GM23248 (cell line): Measurements from ENCODE around the gene ABCA12. TPM values are rescaled to one million over a fixed set of nuclear protein-coding genes. Genes with fewer than 3 reads are reported as not detected.

Experiments used
- DNase-seq: peaks from one replicate; pipeline ENCODE4 v3.0.0-alpha.2; 2015
- H2AFZ ChIP-seq: fragments of 200-600 bp; sonication (generic); 2 replicates; pipeline ENCODE4 v1.6.1; 2016; ENCODE audit warnings: antibody characterized with exemption
- H3F3A ChIP-seq: fragments of 200-600 bp; sonication (generic); 2 replicates; pipeline ENCODE4 v1.6.1; 2016; ENCODE audit warnings: mild to moderate bottlenecking, antibody characterized with exemption, mixed run types; ENCODE audit not compliant: insufficient read depth
- H3K27ac ChIP-seq: fragments of 200-600 bp; sonication (generic); 2 replicates; pipeline ENCODE4 v1.5.1; 2016; ENCODE audit warnings: mild to moderate bottlenecking
- H3K27me3 ChIP-seq: fragments of 200-600 bp; sonication (generic); replicated peaks from 2 replicates; pipeline ENCODE4 v1.6.1; 2016; ENCODE audit warnings: mild to moderate bottlenecking; ENCODE audit not compliant: insufficient read depth
- H3K36me3 ChIP-seq: fragments of 200-600 bp; sonication (generic); 2 replicates; pipeline ENCODE4 v1.6.1; 2016; ENCODE audit warnings: low read depth, mild to moderate bottlenecking
- H3K4me1 ChIP-seq: fragments of 200-600 bp; sonication (generic); 2 replicates; pipeline ENCODE4 v1.6.1; 2016; ENCODE audit warnings: mild to moderate bottlenecking; ENCODE audit not compliant: insufficient read depth
- H3K4me2 ChIP-seq: fragments of 200-600 bp; sonication (generic); one replicate; pipeline ENCODE4 v1.6.1; 2016; ENCODE audit warnings: mild to moderate bottlenecking; ENCODE audit not compliant: unreplicated experiment
- H3K4me3 ChIP-seq: fragments of 200-600 bp; sonication (generic); 2 replicates; pipeline ENCODE4 v1.5.1; 2016; ENCODE audit warnings: mild to moderate bottlenecking
- H3K79me2 ChIP-seq: fragments of 200-600 bp; sonication (generic); 2 replicates; pipeline ENCODE4 v1.6.1; 2016; ENCODE audit warnings: mild to moderate bottlenecking; ENCODE audit not compliant: insufficient read depth
- H3K9ac ChIP-seq: fragments of 200-600 bp; sonication (generic); 2 replicates; pipeline ENCODE4 v1.6.1; 2016; ENCODE audit warnings: mild to moderate bottlenecking
- H3K9me2 ChIP-seq: fragments of 200-600 bp; sonication (generic); 2 replicates; pipeline ENCODE4 v1.6.1; 2016; ENCODE audit warnings: mixed run types, mild to moderate bottlenecking, moderate library complexity; ENCODE audit not compliant: insufficient read depth
- H3K9me3 ChIP-seq: fragments of 200-600 bp; sonication (generic); one replicate; pipeline ENCODE4 v1.6.1; 2017; ENCODE audit warnings: low read depth
- H4K20me1 ChIP-seq: fragments of 200-600 bp; sonication (generic); 2 replicates; pipeline ENCODE4 v1.6.0; 2016; ENCODE audit not compliant: insufficient read depth
- EZH2 ChIP-seq: fragments of 200-600 bp; sonication (generic); IDR thresholded peaks from 2 replicates; pipeline ENCODE4 v1.6.1; 2018; ENCODE audit warnings: antibody characterized with exemption, mild to moderate bottlenecking; ENCODE audit not compliant: insufficient read depth, poor library complexity, severe bottlenecking
- EZH2phosphoT487 ChIP-seq: fragments of 200-600 bp; sonication (generic); IDR thresholded peaks from 2 replicates; pipeline ENCODE4 v1.6.1; 2018; ENCODE audit warnings: antibody characterized with exemption, moderate library complexity, mild to moderate bottlenecking, low read depth; ENCODE audit not compliant: insufficient read depth
- WGBS, 2 experiments: methylation state at CpG; one replicate each; pipeline ENCODE4 v1.1.6; 2015 to 2017; ENCODE audit warnings: low lambda C conversion rate in 2 of 2, low coverage in 1 of 2; ENCODE audit errors: missing lambda C conversion rate in 2 of 2; 5-methylcytosine and 5-hydroxymethylcytosine counted together
- in situ Hi-C: fragments of 300-500 bp; cut with MboI; formaldehyde crosslinking; loops from 2 replicates; pipeline ENCODE4 v1.15.0; 2020
- polyA plus RNA-seq: library from polyadenylated mRNA; unstranded; fragments of >200 nt; fragmentation: Nextera tagmentation; extraction: Ambion mirVana; gene quantifications from 2 replicates; pipeline ENCODE4 v1.2.1, GENCODE V29; 2016
- total RNA-seq: library from RNA; depleted of rRNA; stranded (reverse); fragments of >200 nt; shearing (Covaris generic); gene quantifications from 2 replicates; pipeline ENCODE4 v1.2.3, GENCODE V29; 2014

ABCA12 gene
- total and polyA plus RNA-seq, 2 experiments from 2014 or later: not detected

DNA sequence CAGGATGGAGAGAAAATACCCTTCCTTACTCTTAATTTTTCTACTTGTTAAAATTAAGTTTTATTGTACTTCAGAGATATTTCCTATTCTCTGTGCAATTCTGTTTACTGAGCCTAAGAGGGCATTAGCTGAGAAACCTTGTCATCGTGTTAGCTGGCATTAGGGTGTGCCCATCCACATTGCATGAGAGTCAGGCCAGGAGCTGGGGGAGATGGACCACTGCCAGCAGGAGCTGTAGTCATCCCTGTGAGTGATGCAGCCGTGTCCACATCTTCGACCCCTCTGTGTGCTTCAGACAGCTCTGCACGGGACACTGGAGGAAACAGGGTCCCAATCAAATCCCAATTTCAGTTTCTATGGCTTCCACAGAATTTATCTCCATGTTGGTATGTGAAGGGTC lies 34.2 kb downstream of the ABCA12 start:
- TF ChIP-seq EZH2phosphoT487 (no peak), EZH2 (no peak)
- Histone ChIP-seq H3K9ac (no peak overlapping the region), H3K4me2 (no peak overlapping the region), H3K27me3 (peaks cover 8% of the 10 kb centered on the region), H3K27ac (no peak overlapping the region), H3K9me3 (no peaks in the 10 kb centered on the region), H4K20me1 (no peaks in the 10 kb centered on the region), H3K36me3 (no peaks in the 10 kb centered on the region), H3K4me3 (no peak overlapping the region), H3F3A (no peaks in the 10 kb centered on the region), H3K4me1 (no peaks in the 10 kb centered on the region), H2AFZ (no peak overlapping the region), H3K9me2 (no peaks in the 10 kb centered on the region), H3K79me2 (no peaks in the 10 kb centered on the region)
- in situ Hi-C loops: no loop called here
- 51 to 52% methylated on average over 4 of the region's 4 CpGs for WGBS, 2 experiments
- no peak for DNase-seq

DNA sequence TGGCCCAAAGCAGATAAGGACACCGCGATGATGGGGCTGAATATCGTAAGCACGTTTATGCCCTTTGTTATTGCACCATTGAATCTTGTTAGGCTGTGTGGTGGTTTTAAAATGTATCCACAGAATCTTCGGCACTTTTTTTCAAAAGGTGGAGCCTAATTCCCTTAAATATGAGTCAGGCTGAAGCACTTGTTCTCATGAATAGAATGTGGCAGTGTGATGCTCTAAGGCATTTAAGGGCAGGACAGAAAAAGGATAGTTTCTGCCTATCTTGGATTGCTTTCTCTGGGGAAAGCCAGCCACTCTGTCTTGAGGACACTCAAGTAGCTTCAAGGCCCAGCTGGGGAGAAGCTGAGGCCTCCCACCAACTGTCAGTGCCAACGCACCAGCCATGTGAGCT lies 39.6 kb downstream of the ABCA12 start:
- Histone ChIP-seq H3K9me3 (no peaks in the 10 kb centered on the region), H3K9me2 (no peaks in the 10 kb centered on the region), H3K27ac (no peak overlapping the region), H3K4me1 (no peaks in the 10 kb centered on the region), H3K36me3 (no peaks in the 10 kb centered on the region), H4K20me1 (no peaks in the 10 kb centered on the region), H3K4me2 (no peak overlapping the region), H3F3A (no peaks in the 10 kb centered on the region), H3K9ac (no peak overlapping the region), H3K27me3 (no peaks in the 10 kb centered on the region; the same call in none of the 2 replicates), H2AFZ (no peak overlapping the region), H3K4me3 (no peak overlapping the region), H3K79me2 (no peaks in the 10 kb centered on the region)
- DNase-seq: no peak
- 67 to 74% methylated on average over 6 of the region's 6 CpGs for WGBS, 2 experiments
- in situ Hi-C loops: no loop called here
- TF ChIP-seq EZH2phosphoT487: no peak
- TF ChIP-seq EZH2: no peak

DNA sequence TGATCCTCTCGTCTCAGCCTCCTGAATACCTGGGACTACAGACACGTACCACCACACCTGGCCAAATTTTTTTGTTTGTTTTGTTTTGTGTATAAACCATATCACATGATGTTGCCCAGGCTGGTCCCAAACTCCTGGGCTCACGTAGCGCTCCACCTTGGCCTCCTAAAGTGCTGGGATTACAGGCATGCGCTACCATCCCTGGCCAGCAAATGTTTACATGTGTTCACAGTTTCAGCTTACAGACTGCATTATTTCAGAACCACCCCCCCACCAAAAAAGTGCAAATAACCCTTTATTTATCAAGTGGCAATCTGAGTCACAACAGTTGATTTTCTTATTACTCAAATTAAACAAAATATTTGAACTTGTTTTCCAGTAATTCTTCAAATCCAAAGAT lies 54.3 kb downstream of the ABCA12 start:
- Histone ChIP-seq H3F3A (no peaks in the 10 kb centered on the region), H3K27ac (no peak overlapping the region), H2AFZ (no peak overlapping the region), H3K9me3 (no peaks in the 10 kb centered on the region), H3K9me2 (no peaks in the 10 kb centered on the region), H3K27me3 (no peaks in the 10 kb centered on the region), H3K79me2 (no peaks in the 10 kb centered on the region), H4K20me1 (no peaks in the 10 kb centered on the region), H3K4me3 (no peak overlapping the region), H3K4me2 (no peak overlapping the region), H3K9ac (no peak overlapping the region), H3K4me1 (no peaks in the 10 kb centered on the region), H3K36me3 (no peaks in the 10 kb centered on the region)
- WGBS, 2 experiments: 36 to 43% methylated on average over 5 of the region's 5 CpGs
- in situ Hi-C loops: no loop called here
- no peak for TF ChIP-seq EZH2
- DNase-seq: no peak

DNA sequence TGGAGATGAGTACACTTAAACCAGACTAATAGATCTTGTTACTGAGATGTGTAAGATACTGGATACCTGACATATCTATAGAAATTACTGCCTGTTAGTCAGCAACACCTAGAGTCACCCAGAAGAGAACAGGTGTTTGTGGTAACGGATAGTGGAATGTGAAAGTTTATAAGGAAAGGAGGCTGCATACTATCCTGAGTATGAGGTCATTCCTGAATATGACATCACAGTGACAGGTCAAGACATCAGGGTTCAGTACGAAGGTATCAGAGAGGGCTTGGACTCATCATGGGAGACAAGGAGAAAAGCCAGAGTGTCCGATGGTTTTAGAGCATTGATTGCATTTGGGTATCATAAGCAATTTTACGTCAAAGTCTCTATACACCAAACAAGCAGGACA lies 55.3 kb downstream of the ABCA12 start:
- no peaks in the 10 kb centered on the region for H3K36me3 ChIP-seq
- H3K4me1 ChIP-seq: no peaks in the 10 kb centered on the region
- no peaks in the 10 kb centered on the region for H3F3A ChIP-seq
- H3K27me3 ChIP-seq: peaks cover 9% of the 10 kb centered on the region
- no peak for TF ChIP-seq EZH2
- no peak for TF ChIP-seq EZH2phosphoT487
- H3K4me2 ChIP-seq: no peak overlapping the region
- H3K27ac ChIP-seq: no peak overlapping the region
- in situ Hi-C loops: no loop called here
- 43 to 44% methylated on average over 4 of the region's 4 CpGs for WGBS, 2 experiments
- no peak for DNase-seq
- no peak overlapping the region for H3K4me3 ChIP-seq
- no peaks in the 10 kb centered on the region for H4K20me1 ChIP-seq
- H2AFZ ChIP-seq: no peak overlapping the region
- H3K9me3 ChIP-seq: no peaks in the 10 kb centered on the region
- H3K79me2 ChIP-seq: no peaks in the 10 kb centered on the region
- no peaks in the 10 kb centered on the region for H3K9me2 ChIP-seq
- H3K9ac ChIP-seq: no peak overlapping the region

DNA sequence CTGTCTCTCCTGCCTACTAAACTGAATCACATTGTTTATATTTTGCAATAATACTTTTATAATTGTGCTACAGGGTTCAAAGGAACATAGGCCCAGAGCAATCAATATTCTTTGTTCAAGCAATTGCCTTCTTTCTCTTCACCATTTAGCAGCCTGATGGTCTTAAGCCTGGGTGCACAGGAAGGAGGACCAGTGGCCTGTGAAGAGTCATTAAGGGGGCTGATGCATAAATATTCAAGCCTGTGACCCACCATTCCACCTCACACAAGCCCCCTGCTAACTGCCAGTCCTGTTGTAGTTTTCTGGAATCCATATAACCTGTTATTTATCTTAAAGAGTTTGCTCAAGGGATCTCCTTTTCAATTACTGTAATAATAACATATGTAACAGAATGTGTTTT lies 56.0 kb downstream of the ABCA12 start:
- TF ChIP-seq EZH2phosphoT487 (no peak), EZH2 (no peak)
- no peak overlapping the region for H3K4me2 ChIP-seq
- no peak overlapping the region for H3K9ac ChIP-seq
- H2AFZ ChIP-seq: no peak overlapping the region
- H3K9me3 ChIP-seq: no peaks in the 10 kb centered on the region
- H3K27me3 ChIP-seq: peaks cover 12% of the 10 kb centered on the region
- no peaks in the 10 kb centered on the region for H3F3A ChIP-seq
- H3K27ac ChIP-seq: no peak overlapping the region
- no peaks in the 10 kb centered on the region for H3K4me1 ChIP-seq
- DNase-seq: no peak
- no peaks in the 10 kb centered on the region for H3K36me3 ChIP-seq
- no peaks in the 10 kb centered on the region for H3K9me2 ChIP-seq
- H4K20me1 ChIP-seq: no peaks in the 10 kb centered on the region
- H3K79me2 ChIP-seq: no peaks in the 10 kb centered on the region
- in situ Hi-C loops: no loop called here
- no peak overlapping the region for H3K4me3 ChIP-seq
